ENCODE results near the gene CNTNAP2.
"Not testable (repeated sequence)": the region's sequence is repeated elsewhere in the genome, so short reads cannot be mapped to it uniquely, and the experiment has no call there.

Gene CNTNAP2

DNA sequence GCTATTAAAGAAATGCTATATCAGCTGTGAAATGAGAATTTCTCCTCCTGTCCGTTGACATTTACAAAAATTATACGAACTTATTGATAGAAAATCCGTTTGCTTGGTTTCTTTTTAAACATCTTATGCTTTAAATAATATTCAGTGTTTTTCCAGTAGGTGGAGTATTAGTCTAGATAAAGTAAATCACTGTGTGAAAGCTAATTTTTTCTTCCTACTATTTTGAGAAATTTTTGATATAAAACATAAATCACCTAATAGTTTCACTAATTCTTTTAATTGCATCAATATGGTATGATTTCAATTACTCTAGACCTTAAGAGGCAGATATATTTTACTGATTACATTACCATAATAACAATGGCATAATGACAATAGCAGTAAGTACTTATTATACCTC is 2138.7 kb downstream of the CNTNAP2 start:
- no peak for DNase-seq

DNA sequence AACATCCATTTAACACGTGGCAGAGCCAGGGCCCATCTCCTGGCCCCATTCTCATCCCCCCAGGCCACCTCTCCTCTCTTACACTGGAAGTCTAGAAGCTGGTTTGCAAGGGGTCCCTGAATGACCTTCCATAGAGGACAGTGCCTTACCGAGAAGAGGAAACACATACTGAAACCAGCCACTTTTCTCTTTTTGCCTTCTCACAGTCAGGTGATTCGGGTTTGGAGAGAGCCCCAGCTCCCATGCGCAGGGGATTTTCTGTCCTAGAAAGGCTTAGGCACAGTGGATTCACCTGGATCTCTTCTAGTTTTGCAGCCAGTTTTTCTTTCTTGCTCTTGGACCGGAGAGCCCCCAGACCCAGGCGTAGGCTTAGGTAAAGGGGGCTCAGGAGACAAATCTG is 2139.8 kb downstream of the CNTNAP2 start:
- DNase-seq, result no peak

DNA sequence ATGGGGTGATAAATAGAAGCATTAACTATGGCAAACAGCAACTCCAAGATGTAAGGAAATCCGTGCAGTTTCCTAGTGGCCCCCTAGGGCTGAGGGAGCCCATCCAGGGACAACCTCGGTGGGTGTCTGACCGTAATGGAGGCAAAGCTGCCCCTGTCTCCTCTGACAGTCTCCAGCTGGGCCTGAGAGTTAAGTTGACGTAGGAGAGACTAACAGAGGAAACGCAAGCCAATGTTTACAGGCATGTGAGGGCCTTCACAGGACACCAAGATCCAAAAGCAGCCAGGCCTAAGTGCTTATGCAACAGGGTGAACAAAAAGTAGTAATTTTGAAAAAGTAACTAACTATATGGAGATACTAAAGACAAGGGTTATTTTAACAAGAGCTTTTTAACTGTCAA is 2144.0 kb downstream of the CNTNAP2 start:
- DNase-seq, result no peak

DNA sequence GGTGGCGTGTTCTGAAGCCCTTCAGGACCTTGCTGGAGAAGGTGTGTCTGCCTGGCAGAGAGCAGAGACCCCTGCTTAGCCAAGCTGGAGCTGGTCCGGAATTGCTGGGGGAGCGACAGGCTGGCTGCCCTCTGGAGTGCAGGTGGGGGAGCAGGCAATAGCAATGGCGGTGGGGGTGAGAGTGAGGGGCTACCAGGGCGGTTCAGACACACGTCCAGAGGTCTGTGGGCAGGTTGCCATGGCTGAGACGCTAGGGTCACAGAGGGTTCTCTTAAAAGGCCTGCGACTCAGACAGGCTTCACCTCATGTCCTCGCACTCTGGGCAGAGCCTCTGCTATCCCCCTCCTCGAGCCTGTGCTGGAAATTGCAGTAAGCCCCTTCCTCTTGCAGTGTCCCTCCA is 2144.9 kb downstream of the CNTNAP2 start:
- DNase-seq, result no peak

DNA sequence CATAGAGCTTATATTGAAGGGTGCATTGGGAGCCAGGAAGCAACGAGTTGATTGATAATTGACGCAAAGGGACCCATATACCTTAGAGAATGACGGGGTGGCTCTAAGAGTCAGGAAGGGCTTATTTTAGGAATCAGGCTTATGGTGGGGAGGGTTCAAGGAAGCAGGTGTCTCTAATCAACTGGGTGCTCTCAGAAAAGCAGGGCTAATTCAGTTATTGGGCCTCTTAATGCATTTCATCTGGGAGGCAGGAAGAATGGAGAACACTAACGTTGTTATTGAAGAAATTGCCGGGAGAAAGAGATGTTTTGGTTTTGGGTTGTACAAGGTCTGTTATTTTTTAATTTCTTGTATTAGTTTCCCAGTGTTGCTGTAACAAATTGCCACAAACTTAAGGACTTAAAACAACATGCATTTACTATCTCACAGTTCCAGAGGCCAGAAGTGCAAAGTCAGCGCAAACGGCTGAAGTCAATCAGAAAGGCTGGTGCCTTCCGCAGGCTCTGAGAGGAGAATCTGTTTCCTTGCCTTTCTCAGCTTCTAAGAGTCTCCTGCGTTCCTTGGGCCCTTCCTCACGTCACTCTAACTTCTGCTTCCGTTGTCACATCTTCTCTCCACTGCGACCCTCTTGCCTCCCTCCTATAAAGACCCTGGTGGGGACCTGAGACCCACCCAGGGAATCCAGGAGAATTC is 2145.5 kb downstream of the CNTNAP2 start:
- DNase-seq, result no peak

DNA sequence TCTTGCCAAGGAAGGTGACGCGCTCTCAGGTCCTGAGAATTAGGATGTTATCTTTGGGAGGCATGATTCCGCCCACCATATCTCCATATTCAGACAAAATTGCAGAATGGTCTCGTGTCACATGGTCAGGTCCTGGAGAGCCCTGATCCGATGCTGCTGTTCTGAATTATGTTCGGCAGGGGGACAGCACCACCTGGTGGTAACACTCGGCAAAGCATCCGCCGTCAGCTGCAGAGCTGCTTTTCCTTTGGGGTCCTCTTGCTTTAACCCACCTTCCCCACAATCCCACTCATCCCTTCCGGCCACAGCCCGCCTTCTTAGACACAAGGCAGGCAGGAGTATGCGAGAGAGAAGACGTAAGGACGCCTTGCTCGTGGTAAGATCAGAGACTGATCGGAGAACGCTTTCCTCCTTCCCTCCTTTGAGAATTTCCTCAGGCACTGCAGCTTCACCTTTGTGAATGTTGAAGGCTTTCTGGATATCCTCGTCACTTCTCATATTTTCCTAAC is 2146.2 kb downstream of the CNTNAP2 start:
- DNase-seq, result no peak

DNA sequence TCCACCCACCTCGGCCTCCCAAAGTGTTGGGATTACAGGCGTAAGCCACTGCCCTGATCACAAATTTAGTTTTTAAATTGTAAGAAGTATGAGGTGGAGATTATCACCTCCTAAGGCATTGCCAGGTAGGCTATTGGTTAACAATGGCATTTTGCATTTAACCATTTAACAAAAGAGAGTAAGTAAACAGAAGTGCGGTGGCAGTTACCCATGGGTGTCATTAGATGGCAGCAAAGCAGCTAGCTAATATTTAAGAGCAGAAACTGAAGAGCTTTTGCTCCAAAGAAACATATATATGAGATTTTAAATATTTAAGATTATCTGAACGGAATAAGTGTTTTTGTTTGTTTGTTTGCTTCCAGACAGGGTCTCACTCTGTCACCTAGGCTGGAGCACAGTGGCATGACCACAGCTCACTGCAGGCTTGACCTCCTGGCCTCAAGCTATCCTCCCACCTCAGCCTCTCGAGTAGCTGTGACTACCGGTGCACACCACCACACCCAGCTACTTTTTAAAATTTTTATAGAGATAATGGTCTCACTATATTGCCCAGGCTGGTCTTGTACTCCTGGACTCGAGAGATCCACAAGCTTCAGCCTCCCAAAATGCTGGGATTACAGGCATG is 2148.4 kb downstream of the CNTNAP2 start:
- no peak for DNase-seq

DNA sequence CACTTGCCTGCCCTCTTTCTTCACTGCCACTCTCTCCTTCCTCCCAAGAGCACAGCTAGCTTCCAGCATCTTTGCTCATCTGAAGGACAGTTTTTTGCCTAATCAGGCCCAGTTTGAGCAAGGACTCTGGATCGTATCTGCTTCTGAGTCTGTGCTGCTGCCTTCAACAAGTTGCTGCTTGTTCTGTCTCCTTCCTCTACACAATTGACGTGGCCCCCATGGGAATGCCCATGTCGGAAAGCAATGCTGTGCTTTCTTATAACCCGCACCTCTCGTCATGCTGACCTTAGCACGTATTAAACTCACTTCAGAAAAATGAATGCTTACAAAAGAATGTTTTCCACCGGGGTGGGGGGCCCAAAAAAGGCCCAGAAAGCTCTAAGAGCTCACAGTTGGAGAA is 2149.3 kb downstream of the CNTNAP2 start:
- no peak for DNase-seq

DNA sequence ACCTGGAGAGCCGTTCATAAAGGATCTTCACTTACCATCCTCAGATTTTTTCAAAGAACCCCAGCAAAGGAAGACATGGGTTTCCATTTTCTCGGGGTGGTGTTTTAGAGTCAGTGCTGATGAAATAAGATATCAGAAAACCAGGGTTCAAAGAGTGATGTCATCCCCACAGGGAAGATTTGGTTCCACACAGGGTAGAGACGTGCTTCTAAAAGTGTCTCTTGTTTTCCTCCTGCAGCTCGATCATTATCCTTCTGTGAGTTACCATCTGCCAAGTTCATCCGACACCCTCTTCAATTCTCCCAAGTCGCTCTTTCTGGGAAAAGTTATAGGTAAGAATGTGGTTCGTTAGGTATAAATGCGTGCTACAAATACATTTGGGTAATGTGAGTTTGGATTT is 2150.2 kb downstream of the CNTNAP2 start:
- DNase-seq, result no peak

DNA sequence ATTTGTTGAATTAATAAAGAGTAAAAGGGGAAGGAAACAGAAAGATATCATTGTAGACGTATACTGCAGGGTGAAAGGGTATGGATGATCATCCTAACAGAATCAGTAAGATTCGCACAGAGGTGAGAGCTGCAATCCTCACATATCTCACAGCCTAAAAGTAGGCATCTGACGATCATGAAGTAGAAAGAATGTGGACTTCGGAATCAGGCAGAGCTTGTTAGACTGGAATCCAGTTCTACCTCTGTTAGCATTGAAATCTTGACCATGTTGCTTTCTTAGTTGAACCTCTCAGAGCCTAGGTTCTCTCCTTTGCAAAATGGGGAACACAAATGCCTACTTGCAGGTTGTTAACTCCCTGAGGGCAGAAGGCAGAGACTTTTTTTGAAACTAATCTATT is 2154.0 kb downstream of the CNTNAP2 start:
- DNase-seq, result no peak

DNA sequence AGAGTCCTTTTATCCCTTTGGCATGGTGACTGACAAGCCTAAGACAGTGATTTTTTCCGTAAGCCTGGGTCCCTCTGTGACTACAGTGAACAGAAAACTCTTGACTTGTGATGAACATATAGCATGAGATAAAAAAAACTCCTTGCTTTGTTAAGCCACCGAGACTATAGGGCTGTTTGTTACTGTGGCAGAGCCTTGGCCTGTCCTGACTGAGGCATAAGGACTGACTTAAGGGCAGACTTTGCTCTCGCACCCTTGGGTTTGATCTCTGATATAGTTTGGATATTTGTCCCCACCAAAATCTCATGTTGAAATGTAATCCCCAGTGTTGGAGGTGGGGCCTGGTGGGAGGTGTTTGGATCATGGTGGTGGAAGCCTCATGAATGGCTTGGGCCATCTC is 2157.5 kb downstream of the CNTNAP2 start:
- DNase-seq, result no peak

DNA sequence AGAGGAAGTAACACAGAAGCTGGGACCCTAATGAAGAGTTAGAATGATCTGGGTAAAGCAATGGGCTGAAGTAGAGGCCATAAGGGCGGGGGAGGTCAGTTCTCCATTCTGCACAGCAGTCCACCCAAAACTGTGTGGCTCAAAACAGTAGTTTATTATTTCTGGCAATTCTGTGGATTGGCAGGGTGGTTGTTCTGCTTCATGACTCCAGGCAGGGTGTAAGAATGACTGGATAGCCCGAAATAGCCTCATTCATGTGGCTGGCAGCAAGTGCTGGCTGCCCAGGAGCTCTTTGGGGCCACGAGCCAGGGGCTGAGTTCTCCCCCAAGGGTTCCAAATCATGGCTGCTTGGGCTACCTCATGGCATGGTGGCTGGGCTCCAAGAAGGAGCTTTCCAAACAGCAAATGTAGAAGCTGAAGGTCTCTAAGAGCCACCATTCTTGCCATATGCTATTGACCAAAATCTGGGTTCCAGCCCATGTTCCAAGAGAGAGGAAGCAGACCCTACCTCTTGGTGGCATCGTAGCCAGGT is 2158.8 kb downstream of the CNTNAP2 start:
- no peak for DNase-seq

DNA sequence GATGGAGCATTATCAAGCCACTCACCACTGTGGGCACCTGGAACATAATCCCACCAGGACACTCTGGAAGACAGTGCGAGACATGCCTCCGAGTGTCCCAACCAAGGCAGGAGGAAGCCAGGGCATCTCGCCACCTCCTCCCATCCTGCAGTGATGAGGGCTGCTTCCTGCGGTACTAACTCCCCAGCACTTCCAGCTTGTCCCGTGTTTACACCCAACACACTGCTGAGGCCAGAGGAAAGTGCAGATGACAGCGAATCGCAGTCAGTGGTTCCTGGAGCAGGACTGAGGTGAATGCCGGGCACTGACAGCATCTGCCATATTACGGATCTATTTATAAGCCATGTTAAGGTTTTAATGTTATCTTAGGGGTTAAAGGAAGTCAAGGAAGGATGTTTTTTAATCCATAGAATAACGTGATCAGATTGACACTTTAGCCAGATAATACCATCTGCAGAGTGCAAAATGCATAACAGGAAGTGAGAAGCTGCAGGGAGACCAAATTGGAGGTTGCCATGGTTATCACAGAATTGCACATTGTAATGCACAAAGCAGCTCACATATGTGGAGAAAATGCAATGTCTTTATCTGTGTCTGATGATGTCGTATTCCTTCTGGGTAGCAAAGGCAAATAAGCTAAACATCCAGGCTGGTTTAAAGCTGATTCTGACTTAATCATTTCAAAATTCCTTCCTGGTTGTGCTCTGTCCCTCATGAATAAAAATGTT is 2159.9 kb downstream of the CNTNAP2 start:
- no peak for DNase-seq

DNA sequence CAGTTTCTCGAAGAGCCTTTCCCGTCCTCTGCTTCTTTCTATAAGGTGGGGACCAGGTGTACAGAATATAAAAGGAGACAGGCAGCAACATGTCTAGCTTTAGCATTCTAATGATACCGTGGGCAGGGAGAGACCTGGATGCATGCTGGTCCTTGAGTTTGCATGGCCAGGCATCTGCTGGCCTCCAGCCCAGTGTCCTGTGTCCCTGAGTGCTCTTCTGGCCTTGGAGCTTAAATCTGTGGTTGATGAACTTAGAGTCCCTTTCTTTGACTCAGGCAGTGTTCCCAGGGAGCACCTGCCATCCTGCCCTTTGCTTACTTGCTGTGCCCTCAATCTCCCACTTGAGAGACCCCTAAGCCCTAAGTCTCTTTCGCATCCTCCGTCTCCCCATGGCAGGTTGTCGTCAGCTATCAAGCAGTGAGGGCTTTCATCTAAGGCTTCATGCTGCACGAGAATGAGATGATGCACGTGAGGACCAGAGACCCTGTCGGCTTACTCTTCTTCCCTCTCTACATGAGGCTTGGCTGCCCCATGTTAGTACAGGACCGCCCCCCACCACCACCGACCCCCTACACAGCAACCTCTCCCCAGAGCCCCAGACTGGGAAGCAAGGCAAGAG is 2160.6 kb downstream of the CNTNAP2 start:
- DNase-seq, result no peak

DNA sequence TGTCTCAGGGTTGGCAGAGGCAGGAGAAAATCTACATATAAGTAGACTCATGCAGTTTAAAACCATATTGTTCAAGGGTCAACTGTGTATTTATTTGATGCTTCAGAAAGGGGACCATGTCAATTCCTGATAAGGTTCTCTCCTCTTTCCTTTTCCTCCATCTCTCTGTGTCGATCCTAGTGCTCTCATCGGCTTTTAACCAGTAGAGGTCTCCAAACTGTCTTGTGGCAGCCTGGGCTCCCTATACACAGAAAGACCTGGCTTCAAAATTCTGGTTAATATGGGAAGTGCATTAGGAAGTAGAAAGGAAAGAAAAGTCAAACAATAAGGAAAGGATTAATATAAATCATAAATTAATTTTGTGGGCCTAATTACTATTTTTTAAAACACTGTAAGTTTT is 2169.5 kb downstream of the CNTNAP2 start:
- DNase-seq, result no peak

DNA sequence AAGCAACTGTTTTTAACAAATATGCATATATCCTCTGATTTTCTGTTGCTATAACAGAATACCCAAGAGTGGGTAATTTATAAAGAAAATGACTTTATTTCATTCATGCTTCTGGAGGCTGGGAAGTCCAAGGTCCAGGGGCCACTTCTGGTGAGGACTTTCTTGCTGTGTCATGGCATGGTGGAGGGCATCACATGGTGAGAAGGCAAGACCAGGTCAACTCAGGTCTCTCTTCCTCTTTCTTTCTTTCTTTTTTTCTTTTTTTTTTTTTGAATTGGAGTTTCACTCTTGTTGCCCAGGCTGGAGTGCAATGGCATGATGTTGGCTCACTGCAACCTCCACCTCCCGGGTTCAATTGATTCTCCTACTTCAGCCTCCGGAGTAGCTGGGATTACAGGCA is 2170.9 kb downstream of the CNTNAP2 start:
- no peak for DNase-seq

DNA sequence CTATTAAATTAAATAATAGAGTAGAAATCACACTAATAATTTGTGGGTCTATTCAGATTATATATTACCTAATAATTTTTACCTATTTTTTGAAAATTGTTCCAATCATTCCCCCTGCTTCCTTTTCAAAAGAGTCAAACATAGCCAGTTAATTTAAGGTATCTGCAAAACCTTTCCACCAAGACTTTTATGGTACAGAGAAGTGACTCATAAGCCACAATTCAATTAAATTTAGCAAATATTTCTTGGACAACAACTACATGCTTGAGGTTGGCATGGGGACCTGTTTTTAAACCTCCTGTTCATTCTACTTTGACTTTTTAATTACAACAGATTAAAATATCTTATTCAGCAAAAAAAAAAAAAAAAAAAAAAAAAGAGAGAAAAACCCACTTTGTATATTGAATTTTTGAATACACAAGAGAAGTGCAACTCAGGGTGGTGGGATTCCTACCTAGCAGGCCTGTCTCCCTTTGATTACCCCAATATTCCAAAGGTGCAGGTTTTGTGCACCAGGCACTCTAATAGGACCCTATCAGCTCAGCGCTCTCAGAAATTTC is 2172.1 kb downstream of the CNTNAP2 start:
- no peak for DNase-seq

DNA sequence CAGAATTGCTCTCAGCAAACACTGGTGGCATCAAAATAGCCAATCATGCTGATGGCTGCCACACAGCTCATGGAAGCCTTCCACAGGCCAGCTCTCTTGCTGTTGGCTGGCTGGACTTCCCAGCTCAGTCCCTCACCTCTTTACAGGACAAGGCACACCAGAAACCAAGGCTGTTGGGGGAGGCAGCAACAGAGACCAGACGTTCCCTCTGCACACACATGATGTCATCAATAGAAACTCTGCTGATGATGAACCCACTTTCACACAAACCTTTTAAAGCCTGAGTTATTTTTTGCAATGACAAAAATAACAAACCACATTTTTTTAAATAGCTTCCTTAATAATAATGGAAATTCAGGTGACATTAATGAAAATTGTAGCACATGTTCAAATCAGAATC is 2173.0 kb downstream of the CNTNAP2 start:
- no peak for DNase-seq

DNA sequence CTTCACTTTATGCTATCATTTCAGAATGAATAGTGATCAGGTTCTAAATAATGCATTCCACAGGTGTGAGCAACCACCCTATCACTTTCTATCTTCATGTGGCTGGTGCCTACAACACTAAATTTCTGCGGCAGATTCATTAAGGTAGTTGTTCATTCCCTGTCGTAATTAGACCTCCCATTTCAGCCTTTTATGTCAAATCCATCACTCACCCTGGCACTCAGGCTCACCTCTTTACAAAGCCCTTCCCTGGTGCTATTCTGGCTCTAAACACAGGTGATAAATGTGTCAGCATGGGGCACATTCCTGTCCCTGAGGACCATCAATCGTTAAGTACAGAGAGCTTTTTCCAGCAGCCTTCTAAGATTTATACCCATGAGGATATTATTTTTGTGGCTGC is 2173.9 kb downstream of the CNTNAP2 start:
- no peak for DNase-seq

DNA sequence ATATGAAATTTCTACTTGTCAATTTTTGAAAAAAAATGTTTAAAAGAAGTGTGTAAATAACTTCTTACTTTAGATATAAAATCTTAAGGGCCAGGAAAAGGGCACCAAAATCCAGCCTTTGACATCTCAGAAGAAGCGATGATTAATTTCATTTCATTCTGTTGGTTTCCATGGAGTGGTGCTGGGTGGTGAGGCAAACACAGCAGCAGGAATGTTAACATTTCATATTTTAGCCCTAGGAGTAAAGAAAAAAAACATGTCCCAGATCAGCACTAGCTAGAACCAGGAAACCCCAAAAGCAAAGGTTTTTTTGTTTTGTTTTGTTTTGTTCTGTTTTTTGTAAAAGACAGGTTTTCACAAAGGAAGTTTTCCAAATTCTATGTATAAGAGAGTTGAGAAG is 2175.2 kb downstream of the CNTNAP2 start:
- DNase-seq, result no peak

DNA sequence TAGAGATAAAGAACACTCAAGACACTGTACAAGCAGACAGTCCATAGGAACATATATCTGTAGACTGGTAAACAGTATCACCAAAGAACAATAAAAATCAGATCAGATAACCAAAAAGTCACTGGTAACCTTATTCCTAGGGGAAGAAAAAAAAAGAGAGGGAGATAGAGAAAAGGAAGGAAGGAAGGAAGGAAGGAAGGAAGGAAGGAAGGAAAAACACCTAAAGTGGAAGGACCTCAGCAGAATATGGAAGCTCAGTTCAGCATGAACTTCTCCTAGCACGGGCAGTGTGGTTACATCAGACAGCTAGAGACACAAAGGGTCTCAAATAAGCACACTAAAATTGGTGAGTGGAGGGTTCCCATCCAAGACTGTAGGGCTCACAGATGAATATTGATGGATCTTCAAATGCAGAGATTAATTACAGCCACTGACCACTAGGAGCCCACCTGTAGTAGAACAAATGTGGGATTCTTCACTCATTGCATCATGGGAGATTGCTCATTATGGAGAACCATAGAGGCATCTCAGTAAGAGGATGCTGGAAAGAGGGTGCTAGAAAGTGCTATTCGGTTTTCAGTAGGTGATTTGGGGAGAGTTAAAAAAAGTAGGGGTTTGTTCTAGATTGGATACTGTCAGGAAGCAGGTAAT is 2180.5 kb downstream of the CNTNAP2 start:
- no peak for DNase-seq

DNA sequence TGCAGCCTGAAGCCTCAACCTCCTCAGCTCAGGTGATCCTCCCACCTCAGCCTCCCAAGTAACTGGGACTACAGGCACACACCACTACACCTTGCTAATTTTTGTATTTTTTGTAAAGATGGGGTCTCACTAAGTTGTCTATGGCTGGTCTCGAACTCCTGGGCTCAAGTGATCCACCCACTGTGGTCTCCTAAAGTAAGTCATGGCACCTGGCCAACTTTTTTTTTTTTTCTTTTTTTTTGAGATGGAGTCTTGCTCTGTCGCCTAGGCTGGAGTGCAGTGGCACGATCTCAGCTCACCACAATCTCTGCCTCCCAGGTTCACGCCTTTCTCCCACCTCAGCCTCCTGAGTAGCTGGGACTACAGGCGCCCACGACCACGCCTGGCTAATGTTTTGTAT is 2182.2 kb downstream of the CNTNAP2 start:
- not testable (repeated sequence) for DNase-seq
